ENCODE data around the gene RAP1GAP. TPM values are rescaled to one million over a fixed set of nuclear protein-coding genes. Genes with fewer than 3 reads are reported as not detected.
A peak's percentile ranks its signal among the peaks of the same experiment; 100 is the strongest.

RAP1GAP gene
- total and polyA plus RNA-seq, 2 donors from 2014 or later, result 39.2 to 200 TPM

DNA sequence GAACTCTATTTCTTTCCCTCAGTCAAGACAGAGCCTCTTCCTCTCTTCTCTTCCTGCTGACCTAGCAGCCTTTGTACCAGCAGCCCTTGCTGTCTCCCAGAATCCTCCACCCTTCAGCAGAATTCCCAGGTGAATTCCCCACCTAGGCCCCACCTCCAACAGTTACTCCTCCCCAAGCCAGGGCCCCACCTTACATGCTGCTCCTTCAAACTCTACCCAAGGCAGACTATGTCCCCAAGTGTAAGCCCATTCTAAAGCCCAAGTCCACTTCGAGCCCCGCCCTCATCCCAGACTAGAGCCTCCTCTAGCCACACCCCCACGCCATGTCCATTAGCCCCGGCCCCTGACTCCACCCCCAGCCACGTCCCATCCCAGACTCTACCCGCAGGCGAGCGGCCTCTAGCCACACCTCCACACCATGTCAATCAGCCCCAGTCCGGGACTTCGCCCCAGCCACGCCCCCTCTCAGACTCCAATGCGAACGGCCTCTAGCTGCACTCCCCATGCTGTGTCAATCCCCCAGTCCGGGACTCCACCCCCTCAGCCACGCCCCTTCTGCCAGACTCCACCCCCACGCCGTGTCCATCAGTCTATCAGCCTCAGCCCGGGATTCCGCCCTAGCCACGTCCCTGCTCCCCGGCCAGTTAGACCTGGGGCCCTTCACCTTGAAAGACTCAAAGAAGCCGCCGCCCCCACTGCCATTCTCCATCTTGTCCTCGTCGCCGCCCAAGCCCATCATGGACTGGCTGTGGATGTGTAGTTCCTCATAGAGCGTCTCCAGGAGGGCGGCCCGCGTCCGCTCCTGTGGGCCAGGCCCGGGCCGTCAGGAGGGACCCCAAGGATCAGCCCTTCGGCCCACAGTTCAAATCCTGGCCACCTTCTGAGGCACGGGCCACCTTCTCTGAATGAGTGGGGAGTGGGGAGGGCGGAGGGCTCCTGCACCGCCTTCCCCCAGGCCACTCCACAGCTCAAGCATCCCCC lies 61.3 kb downstream of the RAP1GAP start:
- peaks cover 0 to 32% (median 14%) of the 10 kb centered on the region in 3 donors for H3K36me3 ChIP-seq (ENCODE audit: control insufficient read depth in 2 of 3, insufficient read depth in 3 of 3, low read length in 3 of 3)
- no peak overlapping the region for H3K9ac ChIP-seq (ENCODE audit: low read length in 3 of 3)
- no peak overlapping the region for H3K4me3 ChIP-seq (ENCODE audit: low read length in 3 of 3)
- peak; percentile 90 to 98 (median 92) for DNase-seq
- H3K9me3 ChIP-seq (ENCODE audit: control insufficient read depth in 2 of 3, insufficient read depth in 1 of 3, low read length in 3 of 3), result no peaks in the 10 kb centered on the region
- intact Hi-C loops (cut with DNase I), result no loop called here
- H3K4me1 ChIP-seq (ENCODE audit: control insufficient read depth in 2 of 3, insufficient read depth in 2 of 3, low read depth in 1 of 3, low read length in 3 of 3), result peaks cover 0 to 6% (median 0%) of the 10 kb centered on the region in 3 donors
- no peaks in the 10 kb centered on the region for H3K27me3 ChIP-seq (ENCODE audit: control insufficient read depth, insufficient read depth, low read length)
- no peak for FAIRE-seq
- H3K27ac ChIP-seq (ENCODE audit: low read depth in 2 of 2, low read length in 2 of 2), result no peak overlapping the region
- TF ChIP-seq, protein P1, sequence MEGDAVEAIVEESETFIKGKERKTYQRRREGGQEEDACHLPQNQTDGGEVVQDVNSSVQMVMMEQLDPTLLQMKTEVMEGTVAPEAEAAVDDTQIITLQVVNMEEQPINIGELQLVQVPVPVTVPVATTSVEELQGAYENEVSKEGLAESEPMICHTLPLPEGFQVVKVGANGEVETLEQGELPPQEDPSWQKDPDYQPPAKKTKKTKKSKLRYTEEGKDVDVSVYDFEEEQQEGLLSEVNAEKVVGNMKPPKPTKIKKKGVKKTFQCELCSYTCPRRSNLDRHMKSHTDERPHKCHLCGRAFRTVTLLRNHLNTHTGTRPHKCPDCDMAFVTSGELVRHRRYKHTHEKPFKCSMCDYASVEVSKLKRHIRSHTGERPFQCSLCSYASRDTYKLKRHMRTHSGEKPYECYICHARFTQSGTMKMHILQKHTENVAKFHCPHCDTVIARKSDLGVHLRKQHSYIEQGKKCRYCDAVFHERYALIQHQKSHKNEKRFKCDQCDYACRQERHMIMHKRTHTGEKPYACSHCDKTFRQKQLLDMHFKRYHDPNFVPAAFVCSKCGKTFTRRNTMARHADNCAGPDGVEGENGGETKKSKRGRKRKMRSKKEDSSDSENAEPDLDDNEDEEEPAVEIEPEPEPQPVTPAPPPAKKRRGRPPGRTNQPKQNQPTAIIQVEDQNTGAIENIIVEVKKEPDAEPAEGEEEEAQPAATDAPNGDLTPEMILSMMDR (IDR thresholded peaks at IDR 0.05; ENCODE audit: borderline replicate concordance, extremely low read depth, insufficient read depth), result no peak

GRCh38 chr1:21605964-21606705 lies 63.0 kb downstream of the RAP1GAP start:
- Histone ChIP-seq H3K36me3 (ENCODE audit: control insufficient read depth in 2 of 3, insufficient read depth in 3 of 3, low read length in 3 of 3) (peaks cover 0 to 25% (median 8%) of the 10 kb centered on the region in 3 donors), H3K27ac (ENCODE audit: low read depth in 2 of 2, low read length in 2 of 2) (no peak overlapping the region), H3K9ac (ENCODE audit: low read length in 3 of 3) (no peak overlapping the region), H3K4me3 (ENCODE audit: low read length in 3 of 3) (no peak overlapping the region), H3K9me3 (ENCODE audit: control insufficient read depth in 2 of 3, insufficient read depth in 1 of 3, low read length in 3 of 3) (no peaks in the 10 kb centered on the region), H3K4me1 (ENCODE audit: control insufficient read depth in 2 of 3, insufficient read depth in 2 of 3, low read depth in 1 of 3, low read length in 3 of 3) (peaks cover 0 to 6% (median 0%) of the 10 kb centered on the region in 3 donors), H3K27me3 (ENCODE audit: control insufficient read depth, insufficient read depth, low read length) (no peaks in the 10 kb centered on the region)
- no peak for FAIRE-seq
- intact Hi-C loops (cut with DNase I), result no loop called here
- no peak for DNase-seq
- TF ChIP-seq, protein P1 (IDR thresholded peaks at IDR 0.05; ENCODE audit: borderline replicate concordance, extremely low read depth, insufficient read depth), result no peak

DNA sequence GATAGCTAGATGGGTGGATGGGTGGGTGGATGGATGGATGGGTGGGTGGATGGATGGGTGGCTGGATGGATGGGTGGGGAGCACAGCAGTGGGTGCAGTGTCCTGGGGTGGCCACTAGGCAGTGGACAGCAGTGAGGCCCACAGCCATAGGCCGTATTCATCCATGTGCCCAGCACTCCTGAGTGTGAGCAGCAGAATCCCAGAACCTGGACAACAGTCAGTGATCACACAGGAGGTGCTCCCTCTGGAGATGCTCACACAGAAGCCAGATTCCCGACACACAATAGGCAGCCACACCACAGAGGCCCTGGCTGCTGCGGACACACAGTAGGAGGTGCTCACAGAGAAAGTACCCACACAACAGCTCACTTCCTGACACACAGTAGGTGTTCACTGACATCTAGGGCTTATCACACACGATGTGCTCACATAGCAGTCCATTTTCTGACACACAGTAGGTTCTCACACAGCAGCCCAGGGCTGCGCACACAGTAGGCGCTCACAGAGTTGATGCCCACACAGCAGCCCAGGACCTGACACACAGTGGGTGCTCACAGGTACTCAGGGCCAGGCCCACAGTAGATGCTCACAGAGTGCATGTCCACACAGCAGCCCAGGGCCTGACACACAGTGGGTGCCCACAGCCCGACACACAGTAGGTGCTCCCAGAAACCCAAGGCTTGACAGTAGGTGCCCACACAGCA lies 64.0 kb downstream of the RAP1GAP start:
- no peak overlapping the region for H3K27ac ChIP-seq (ENCODE audit: low read depth in 2 of 2, low read length in 2 of 2)
- peaks cover 0 to 15% (median 5%) of the 10 kb centered on the region in 3 donors for H3K36me3 ChIP-seq (ENCODE audit: control insufficient read depth in 2 of 3, insufficient read depth in 3 of 3, low read length in 3 of 3)
- H3K9me3 ChIP-seq (ENCODE audit: control insufficient read depth in 2 of 3, insufficient read depth in 1 of 3, low read length in 3 of 3), result no peaks in the 10 kb centered on the region
- intact Hi-C loops (cut with DNase I), result no loop called here
- peaks cover 0 to 6% (median 0%) of the 10 kb centered on the region in 3 donors for H3K4me1 ChIP-seq (ENCODE audit: control insufficient read depth in 2 of 3, insufficient read depth in 2 of 3, low read depth in 1 of 3, low read length in 3 of 3)
- DNase-seq, result no peak
- no peaks in the 10 kb centered on the region for H3K27me3 ChIP-seq (ENCODE audit: control insufficient read depth, insufficient read depth, low read length)
- no peak overlapping the region for H3K4me3 ChIP-seq (ENCODE audit: low read length in 3 of 3)
- H3K9ac ChIP-seq (ENCODE audit: low read length in 3 of 3), result no peak overlapping the region
- TF ChIP-seq, protein P1 (IDR thresholded peaks at IDR 0.05; ENCODE audit: borderline replicate concordance, extremely low read depth, insufficient read depth), result no peak
- no peak for FAIRE-seq
